Measurements from ENCODE around the gene SLC6A9. TPM values are rescaled to one million over a fixed set of nuclear protein-coding genes. Genes with fewer than 3 reads are reported as not detected.

SLC6A9 gene
- total RNA-seq, 2 donors from 2014 or later = 4.6 to 5.6 TPM

- 89% methylated on average over 7 of the region's 7 CpGs for WGBS
These were observed 73.7 kb downstream of the SLC6A9 start for GRCh38 chr1:43957407-43958040.

GRCh38 chr1:43956234-43956633, 75.0 kb downstream of the SLC6A9 start:
- no peaks in the 10 kb centered on the region for H3K27me3 ChIP-seq (replicated peaks; ENCODE audit: insufficient read depth)
- H3K4me1 ChIP-seq (replicated peaks) = no peaks in the 10 kb centered on the region
- no peak overlapping the region for H3K4me3 ChIP-seq
- H3K27ac ChIP-seq = no peak overlapping the region
- DNase-seq (ENCODE audit: low spot score) = no peak
- H3K36me3 ChIP-seq = peaks cover 0 to 8% of the 10 kb centered on the region in 2 donors
- H3K9me3 ChIP-seq = no peaks in the 10 kb centered on the region
- 97% methylated on average over 8 of the region's 8 CpGs for WGBS
- intact Hi-C loops (cut with DNase I) = no loop called here
- TF ChIP-seq POLR2AphosphoS5 (IDR thresholded peaks at IDR 0.05) = no peak
- TF ChIP-seq, protein P1, sequence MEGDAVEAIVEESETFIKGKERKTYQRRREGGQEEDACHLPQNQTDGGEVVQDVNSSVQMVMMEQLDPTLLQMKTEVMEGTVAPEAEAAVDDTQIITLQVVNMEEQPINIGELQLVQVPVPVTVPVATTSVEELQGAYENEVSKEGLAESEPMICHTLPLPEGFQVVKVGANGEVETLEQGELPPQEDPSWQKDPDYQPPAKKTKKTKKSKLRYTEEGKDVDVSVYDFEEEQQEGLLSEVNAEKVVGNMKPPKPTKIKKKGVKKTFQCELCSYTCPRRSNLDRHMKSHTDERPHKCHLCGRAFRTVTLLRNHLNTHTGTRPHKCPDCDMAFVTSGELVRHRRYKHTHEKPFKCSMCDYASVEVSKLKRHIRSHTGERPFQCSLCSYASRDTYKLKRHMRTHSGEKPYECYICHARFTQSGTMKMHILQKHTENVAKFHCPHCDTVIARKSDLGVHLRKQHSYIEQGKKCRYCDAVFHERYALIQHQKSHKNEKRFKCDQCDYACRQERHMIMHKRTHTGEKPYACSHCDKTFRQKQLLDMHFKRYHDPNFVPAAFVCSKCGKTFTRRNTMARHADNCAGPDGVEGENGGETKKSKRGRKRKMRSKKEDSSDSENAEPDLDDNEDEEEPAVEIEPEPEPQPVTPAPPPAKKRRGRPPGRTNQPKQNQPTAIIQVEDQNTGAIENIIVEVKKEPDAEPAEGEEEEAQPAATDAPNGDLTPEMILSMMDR (IDR thresholded peaks at IDR 0.05) = no peak
- no peak for TF ChIP-seq POLR2A (IDR thresholded peaks at IDR 0.05)

More at GRCh38 chr1:43957407-43958040, 73.7 kb downstream of the SLC6A9 start:
- Histone ChIP-seq H3K4me1 (replicated peaks) (no peaks in the 10 kb centered on the region), H3K9me3 (no peaks in the 10 kb centered on the region), H3K27ac (no peak overlapping the region), H3K27me3 (replicated peaks; ENCODE audit: insufficient read depth) (no peaks in the 10 kb centered on the region), H3K4me3 (no peak overlapping the region), H3K36me3 (peaks cover 0 to 8% of the 10 kb centered on the region in 2 donors)
- TF ChIP-seq POLR2AphosphoS5 (IDR thresholded peaks at IDR 0.05) = no peak
- no peak for TF ChIP-seq POLR2A (IDR thresholded peaks at IDR 0.05)
- TF ChIP-seq, protein P1 (IDR thresholded peaks at IDR 0.05) = no peak
- intact Hi-C loops (cut with DNase I) = no loop called here
- no peak for DNase-seq (ENCODE audit: low spot score)

GRCh38 chr1:43954036-43954435, 77.2 kb downstream of the SLC6A9 start:
- H3K4me1 ChIP-seq (replicated peaks) = peaks cover under 1% of the 10 kb centered on the region
- intact Hi-C loops (cut with DNase I) = no loop called here
- no peak overlapping the region for H3K27ac ChIP-seq
- H3K9me3 ChIP-seq = no peaks in the 10 kb centered on the region
- TF ChIP-seq POLR2A (IDR thresholded peaks at IDR 0.05) (no peak), POLR2AphosphoS5 (IDR thresholded peaks at IDR 0.05) (no peak)
- TF ChIP-seq, protein P1 (IDR thresholded peaks at IDR 0.05) = no peak
- peaks cover 0 to 8% of the 10 kb centered on the region in 2 donors for H3K36me3 ChIP-seq
- no peak for DNase-seq (ENCODE audit: low spot score)
- 93% methylated on average over 5 of the region's 5 CpGs for WGBS
- no peak overlapping the region for H3K4me3 ChIP-seq
- no peaks in the 10 kb centered on the region for H3K27me3 ChIP-seq (replicated peaks; ENCODE audit: insufficient read depth)

- Histone ChIP-seq H3K9me3 (no peaks in the 10 kb centered on the region), H3K4me1 (replicated peaks) (peaks cover 2% of the 10 kb centered on the region), H3K27ac (no peak overlapping the region), H3K4me3 (no peak overlapping the region), H3K27me3 (replicated peaks; ENCODE audit: insufficient read depth) (no peaks in the 10 kb centered on the region), H3K36me3 (peaks cover 0 to 8% of the 10 kb centered on the region in 2 donors)
- DNase-seq (ENCODE audit: low spot score) = no peak
- intact Hi-C loops (cut with DNase I) = no loop called here
- WGBS = 72% methylated on average over 3 of the region's 3 CpGs
- no peak for TF ChIP-seq POLR2AphosphoS5 (IDR thresholded peaks at IDR 0.05)
- TF ChIP-seq POLR2A (IDR thresholded peaks at IDR 0.05) = no peak
These were observed 77.9 kb downstream of the SLC6A9 start for GRCh38 chr1:43953361-43953760.

- Histone ChIP-seq H3K27me3 (replicated peaks; ENCODE audit: insufficient read depth) (no peaks in the 10 kb centered on the region), H3K4me1 (replicated peaks) (peaks cover 7% of the 10 kb centered on the region), H3K9me3 (no peaks in the 10 kb centered on the region), H3K36me3 (peaks cover 0 to 8% of the 10 kb centered on the region in 2 donors), H3K4me3 (no peak overlapping the region), H3K27ac (no peak overlapping the region)
- intact Hi-C loops (cut with DNase I) = no loop called here
- no peak for DNase-seq (ENCODE audit: low spot score)
- WGBS = 56% methylated on average over 8 of the region's 8 CpGs
- TF ChIP-seq POLR2A (IDR thresholded peaks at IDR 0.05) = no peak
- TF ChIP-seq, protein P1 (IDR thresholded peaks at IDR 0.05) = no peak
These were observed 78.4 kb downstream of the SLC6A9 start for GRCh38 chr1:43952731-43953346.

All from prostate gland (tissue), 2 donors.